Fibroblast of lung (primary cell): Measurements from ENCODE around the gene EDDM13.

Source experiments
- EZH2 ChIP-seq: IDR thresholded peaks from 2 replicates; pipeline ENCODE4 v1.5.1; 2012; ENCODE audit warnings: low read length, control low read depth, mild to moderate bottlenecking; ENCODE audit errors: missing control alignments
- TF ChIP-seq, protein P1 (sequence below), 2 donors: IDR thresholded peaks in 1 of 2; conservative IDR thresholded peaks in 1 of 2; 1 replicate in 1 of 2; 2 replicates in 1 of 2; pipeline ENCODE4 v1.5.1; 2011 to 2012; ENCODE audit warnings: low read length in 2 of 2, control low read depth in 1 of 2, inconsistent platforms in 1 of 2, low read depth in 1 of 2, mild to moderate bottlenecking in 1 of 2

- TF ChIP-seq, protein P1, sequence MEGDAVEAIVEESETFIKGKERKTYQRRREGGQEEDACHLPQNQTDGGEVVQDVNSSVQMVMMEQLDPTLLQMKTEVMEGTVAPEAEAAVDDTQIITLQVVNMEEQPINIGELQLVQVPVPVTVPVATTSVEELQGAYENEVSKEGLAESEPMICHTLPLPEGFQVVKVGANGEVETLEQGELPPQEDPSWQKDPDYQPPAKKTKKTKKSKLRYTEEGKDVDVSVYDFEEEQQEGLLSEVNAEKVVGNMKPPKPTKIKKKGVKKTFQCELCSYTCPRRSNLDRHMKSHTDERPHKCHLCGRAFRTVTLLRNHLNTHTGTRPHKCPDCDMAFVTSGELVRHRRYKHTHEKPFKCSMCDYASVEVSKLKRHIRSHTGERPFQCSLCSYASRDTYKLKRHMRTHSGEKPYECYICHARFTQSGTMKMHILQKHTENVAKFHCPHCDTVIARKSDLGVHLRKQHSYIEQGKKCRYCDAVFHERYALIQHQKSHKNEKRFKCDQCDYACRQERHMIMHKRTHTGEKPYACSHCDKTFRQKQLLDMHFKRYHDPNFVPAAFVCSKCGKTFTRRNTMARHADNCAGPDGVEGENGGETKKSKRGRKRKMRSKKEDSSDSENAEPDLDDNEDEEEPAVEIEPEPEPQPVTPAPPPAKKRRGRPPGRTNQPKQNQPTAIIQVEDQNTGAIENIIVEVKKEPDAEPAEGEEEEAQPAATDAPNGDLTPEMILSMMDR (conservative IDR thresholded peaks at IDR 0.05 in 1 of 2, IDR thresholded peaks at IDR 0.05 in 1 of 2; ENCODE audit: low read depth in 1 of 2, low read length in 2 of 2): peak in 1 of 2 donors; percentile 41
- TF ChIP-seq EZH2: no peak
These were observed 18.8 kb upstream of the EDDM13 start for GRCh38 chr19:56253737-56254136.
